WTC11 (cell line): ENCODE results near the gene ZFHX3.

ENCODE experiments used
- CTCF ChIP-seq: fragments of 200-600 bp; IDR thresholded peaks from 2 replicates; pipeline ENCODE4 v1.8.0; 2022; ENCODE audit warnings: antibody characterized with exemption
- ETV6 ChIP-seq: sonication (generic); formaldehyde crosslinking; IDR thresholded peaks from 2 replicates; pipeline ENCODE4 v1.8.1; 2022; ENCODE audit warnings: mild to moderate bottlenecking, missing genetic modification reagents
- MAX ChIP-seq: sonication (generic); formaldehyde crosslinking; IDR thresholded peaks from 2 replicates; pipeline ENCODE4 v1.8.0; 2022; ENCODE audit warnings: mild to moderate bottlenecking, missing genetic modification reagents
- PRDM15 ChIP-seq: sonication (generic); formaldehyde crosslinking; IDR thresholded peaks from 2 replicates; pipeline ENCODE4 v1.8.0; 2022; ENCODE audit warnings: missing genetic modification reagents
- PREB ChIP-seq: sonication (generic); formaldehyde crosslinking; IDR thresholded peaks from 2 replicates; pipeline ENCODE4 v1.8.1; 2022; ENCODE audit warnings: mild to moderate bottlenecking, missing genetic modification reagents, moderate library complexity, borderline replicate concordance
- ZNF263 ChIP-seq: sonication (generic); formaldehyde crosslinking; IDR thresholded peaks from 2 replicates; pipeline ENCODE4 v1.8.1; 2022; ENCODE audit warnings: low read depth, mild to moderate bottlenecking, moderate library complexity, missing genetic modification reagents
- ZNF281 ChIP-seq: sonication (generic); formaldehyde crosslinking; IDR thresholded peaks from 2 replicates; pipeline ENCODE4 v1.8.0; 2023; ENCODE audit warnings: mild to moderate bottlenecking, missing genetic modification reagents

- TF ChIP-seq ZNF281 (CRISPR knock-in tag) (no peak), ZNF263 (no peak), CTCF (no peak), MAX (CRISPR knock-in tag) (no peak), PRDM15 (CRISPR knock-in tag) (no peak), ETV6 (CRISPR knock-in tag) (no peak), PREB (CRISPR knock-in tag) (no peak)
Measured at GRCh38 chr16:72838586-72838910, 209.4 kb downstream of the ZFHX3 start.
